HG03571 (cell line): Measurements from ENCODE around the gene PCDHB7.
"Not testable (repeated sequence)": the region's sequence is repeated elsewhere in the genome, so short reads cannot be mapped to it uniquely, and the experiment has no call there.

Experiments used
- ATAC-seq: cut with Tn5 transposase; IDR thresholded peaks from one replicate; pipeline ENCODE4 v1.9.1; 2021; ENCODE audit not compliant: unreplicated experiment

The PCDHB7 gene

DNA sequence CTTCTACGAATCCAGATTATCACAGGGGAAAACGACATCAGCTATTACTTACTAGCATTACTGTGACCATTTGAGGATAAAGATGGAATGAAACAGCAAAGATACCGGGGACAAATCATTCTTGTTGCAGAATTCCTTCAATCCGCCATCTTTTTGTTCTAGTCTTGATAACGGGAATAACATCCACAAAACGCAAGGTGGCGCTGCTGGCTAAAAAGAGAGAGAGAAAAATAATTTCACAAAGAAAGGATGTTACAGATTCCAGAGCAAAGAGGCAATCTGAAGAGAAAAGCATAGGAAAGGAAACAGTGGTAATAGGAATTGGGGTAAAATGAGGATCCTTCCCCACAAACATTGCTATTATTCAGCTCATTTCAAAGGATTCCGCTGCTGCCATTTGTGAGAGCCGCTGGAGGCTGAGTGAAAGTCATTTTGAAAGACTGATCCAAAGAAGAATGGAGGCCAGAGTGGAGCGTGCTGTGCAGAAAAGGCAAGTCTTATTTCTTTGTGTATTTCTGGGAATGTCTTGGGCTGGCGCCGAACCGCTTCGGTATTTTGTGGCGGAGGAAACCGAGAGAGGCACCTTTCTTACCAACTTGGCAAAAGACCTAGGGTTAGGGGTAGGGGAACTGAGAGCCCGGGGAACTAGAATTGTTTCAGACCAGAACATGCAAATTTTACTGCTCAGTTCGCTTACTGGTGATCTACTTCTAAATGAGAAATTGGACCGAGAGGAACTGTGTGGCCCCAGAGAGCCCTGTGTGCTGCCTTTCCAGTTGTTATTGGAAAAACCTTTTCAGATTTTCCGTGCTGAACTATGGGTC, at the start of gene PCDHB7:
Gene PCDHB7, plus strand, starts transcription at position 264 of the 824 bp plus-strand sequence. Its CDS starts 192 bp downstream, at position 456.
- ATAC-seq = no peak

- ATAC-seq = not testable (repeated sequence)
These were observed 48.9 kb upstream of the PCDHB7 start for GRCh38 chr5:141123396-141124135.

DNA sequence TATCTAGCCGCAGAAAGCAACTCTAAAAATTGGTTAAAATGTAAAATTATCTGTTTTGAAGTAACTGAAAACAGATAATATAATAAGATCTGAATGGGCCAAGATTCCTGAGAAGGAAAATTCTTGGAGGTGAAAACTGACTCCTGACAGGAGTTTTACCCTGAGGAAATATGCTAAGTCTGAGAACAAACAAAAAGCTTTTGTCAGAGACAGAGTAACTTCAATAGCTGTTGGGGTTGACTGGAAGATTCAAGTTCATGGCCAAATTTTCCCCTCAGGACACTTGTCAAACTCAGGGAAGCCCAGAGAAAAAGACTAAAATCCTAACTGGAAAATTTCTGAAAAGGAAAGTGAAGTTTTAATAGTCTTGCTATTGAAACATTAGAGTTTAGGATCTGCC, 45.1 kb upstream of the PCDHB7 start:
- ATAC-seq = no peak

DNA sequence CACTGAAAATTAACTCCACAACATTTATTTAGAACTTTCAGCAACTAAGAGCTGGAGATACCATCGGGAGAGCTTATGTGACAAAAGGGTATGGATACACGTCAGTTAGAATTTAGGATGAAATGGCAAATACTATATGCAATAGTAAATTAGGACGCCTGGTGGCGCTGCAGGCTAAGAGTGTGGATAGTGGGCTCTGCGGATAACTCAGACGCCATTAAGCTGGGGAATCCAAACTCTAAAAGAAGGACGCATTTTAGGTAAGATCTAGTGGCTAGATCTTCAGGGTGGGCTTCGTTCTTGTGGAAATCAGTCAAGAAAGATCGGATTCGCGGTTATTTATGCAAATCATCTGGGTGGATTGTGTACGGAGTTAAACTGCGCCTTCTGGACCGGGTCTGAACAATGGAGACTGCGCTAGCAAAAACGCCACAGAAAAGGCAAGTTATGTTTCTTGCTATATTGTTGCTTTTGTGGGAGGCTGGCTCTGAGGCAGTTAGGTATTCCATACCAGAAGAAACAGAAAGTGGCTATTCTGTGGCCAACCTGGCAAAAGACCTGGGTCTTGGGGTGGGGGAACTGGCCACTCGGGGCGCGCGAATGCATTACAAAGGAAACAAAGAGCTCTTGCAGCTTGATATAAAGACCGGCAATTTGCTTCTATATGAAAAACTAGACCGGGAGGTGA, 37.3 kb upstream of the PCDHB7 start, which contains the start of gene PCDHB5:
Gene PCDHB5, plus strand, starts transcription at position 177 of the 688 bp plus-strand sequence. Its CDS starts 229 bp downstream, at position 406.
- no peak for ATAC-seq

- ATAC-seq = no peak
These were observed 36.7 kb upstream of the PCDHB7 start for GRCh38 chr5:141135718-141136266.

DNA sequence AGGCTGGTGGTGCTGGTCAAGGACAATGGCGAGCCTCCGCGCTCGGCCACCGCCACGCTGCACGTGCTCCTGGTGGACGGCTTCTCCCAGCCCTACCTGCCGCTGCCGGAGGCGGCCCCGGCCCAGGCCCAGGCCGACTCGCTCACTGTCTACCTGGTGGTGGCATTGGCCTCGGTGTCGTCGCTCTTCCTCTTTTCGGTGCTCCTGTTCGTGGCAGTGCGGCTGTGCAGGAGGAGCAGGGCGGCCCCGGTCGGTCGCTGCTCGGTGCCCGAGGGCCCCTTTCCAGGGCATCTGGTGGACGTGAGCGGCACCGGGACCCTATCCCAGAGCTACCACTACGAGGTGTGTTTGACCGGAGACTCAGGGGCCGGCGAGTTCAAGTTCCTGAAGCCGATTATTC, 35.1 kb upstream of the PCDHB7 start:
- not testable (repeated sequence) for ATAC-seq

- ATAC-seq = no peak
These were observed 22.6 kb upstream of the PCDHB7 start, which contains the start of gene PCDHB6 for GRCh38 chr5:141149812-141150211. PCDHB6 (plus strand) TSS chr5:141150057; CDS start chr5:141150258, 201 bp downstream.

DNA sequence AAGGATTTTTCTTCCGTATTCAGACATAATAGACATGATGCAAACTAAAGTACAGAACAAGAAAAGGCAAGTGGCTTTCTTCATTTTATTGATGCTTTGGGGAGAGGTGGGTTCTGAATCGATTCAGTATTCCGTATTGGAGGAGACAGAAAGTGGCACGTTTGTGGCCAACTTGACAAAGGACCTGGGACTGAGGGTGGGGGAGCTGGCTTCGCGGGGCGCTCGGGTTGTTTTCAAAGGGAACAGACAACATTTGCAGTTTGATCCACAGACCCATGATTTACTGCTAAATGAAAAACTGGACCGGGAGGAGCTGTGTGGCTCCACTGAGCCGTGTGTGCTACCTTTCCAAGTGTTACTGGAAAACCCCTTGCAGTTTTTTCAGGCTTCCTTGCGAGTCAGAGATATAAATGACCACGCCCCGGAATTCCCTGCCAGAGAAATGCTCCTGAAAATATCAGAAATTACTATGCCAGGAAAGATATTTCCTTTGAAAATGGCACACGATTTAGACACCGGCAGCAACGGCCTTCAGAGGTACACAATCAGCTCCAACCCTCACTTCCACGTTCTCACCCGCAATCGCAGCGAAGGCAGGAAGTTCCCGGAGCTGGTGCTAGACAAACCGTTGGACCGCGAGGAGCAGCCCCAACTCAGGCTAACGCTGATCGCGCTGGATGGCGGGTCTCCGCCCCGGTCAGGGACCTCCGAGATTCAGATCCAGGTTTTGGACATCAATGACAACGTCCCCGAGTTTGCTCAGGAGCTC, 22.0 kb upstream of the PCDHB7 start:
- ATAC-seq = no peak

- ATAC-seq = no peak
These were observed 21.5 kb upstream of the PCDHB7 start for GRCh38 chr5:141150993-141151325.

GRCh38 chr5:141151632-141152031, 20.8 kb upstream of the PCDHB7 start:
- not testable (repeated sequence) for ATAC-seq

- not testable (repeated sequence) for ATAC-seq
These were observed 20.3 kb upstream of the PCDHB7 start for GRCh38 chr5:141152096-141152495.

DNA sequence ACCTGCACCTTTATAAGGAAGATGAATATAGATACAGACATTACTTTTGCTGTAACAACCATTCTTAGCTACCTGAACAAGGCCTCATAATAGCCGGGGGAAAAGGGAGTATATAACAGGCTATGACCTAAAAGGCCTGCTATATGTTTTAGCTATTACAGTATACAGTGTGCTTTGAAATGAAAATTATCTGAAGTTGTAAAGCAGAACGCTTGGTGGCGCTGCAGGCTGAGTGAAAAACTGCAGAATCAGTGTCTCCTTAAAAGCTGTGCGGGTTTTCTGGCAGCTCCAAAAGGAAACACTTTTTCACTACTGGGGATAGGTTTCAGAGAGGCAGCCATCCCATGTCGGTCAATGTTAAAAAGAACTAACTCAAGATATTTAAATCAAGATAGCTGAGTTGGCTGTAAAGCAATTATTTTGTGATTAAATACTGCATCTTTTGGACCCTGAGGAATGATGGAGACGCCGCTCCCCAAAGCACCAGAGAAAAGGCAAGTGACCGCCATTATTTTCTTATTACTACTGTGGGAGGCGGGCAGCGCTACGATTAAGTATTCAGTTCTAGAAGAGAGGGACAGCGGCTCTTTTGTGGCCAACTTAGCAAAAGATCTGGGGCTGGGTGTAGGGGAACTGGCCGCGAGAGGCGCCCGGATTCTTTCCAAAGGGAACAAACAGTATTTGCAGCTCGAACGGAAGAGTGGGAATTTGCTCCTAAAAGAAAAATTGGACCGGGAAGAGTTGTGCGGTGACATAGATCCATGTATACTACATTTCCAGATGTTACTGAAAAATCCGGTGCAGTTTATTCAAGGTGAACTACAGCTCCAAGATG, 16.7 kb upstream of the PCDHB7 start:
- ATAC-seq = no peak

DNA sequence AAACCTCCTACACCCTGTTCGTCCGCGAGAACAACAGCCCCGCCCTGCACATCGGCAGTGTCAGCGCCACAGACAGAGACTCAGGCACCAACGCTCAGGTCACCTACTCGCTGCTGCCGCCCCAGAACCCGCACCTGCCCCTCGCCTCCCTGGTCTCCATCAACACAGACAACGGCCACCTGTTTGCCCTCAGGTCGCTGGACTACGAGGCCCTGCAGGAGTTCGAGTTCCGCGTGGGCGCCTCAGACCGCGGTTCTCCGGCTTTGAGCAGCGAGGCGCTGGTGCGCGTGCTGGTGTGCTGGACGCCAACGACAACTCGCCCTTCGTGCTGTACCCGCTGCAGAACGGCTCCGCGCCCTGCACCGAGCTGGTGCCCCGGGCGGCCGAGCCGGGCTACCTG, 15.1 kb upstream of the PCDHB7 start:
- ATAC-seq = not testable (repeated sequence)

DNA sequence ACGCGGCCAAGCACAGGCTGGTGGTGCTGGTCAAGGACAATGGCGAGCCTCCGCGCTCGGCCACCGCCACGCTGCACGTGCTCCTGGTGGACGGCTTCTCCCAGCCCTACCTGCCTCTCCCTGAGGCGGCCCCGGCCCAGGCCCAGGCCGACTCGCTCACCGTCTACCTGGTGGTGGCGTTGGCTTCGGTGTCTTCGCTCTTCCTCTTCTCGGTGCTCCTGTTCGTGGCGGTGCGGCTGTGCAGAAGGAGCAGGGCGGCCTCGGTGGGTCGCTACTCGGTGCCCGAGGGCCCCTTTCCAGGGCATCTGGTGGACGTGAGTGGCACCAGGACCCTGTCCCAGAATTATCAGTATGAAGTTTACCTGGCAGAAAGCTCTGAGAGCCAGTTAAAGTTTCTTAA, 14.5 kb upstream of the PCDHB7 start:
- ATAC-seq = not testable (repeated sequence)

- not testable (repeated sequence) for ATAC-seq
These were observed 2.1 kb downstream of the PCDHB7 start for GRCh38 chr5:141174291-141175104.

GRCh38 chr5:141175933-141176332, 3.5 kb downstream of the PCDHB7 start:
- no peak for ATAC-seq

GRCh38 chr5:141177577-141178191, 5.2 kb downstream of the PCDHB7 start, which contains the start of gene PCDHB8:
PCDHB8 (plus strand) TSS chr5:141177790; CDS start chr5:141178035, 245 bp downstream.
- ATAC-seq = not testable (repeated sequence)

- not testable (repeated sequence) for ATAC-seq
These were observed 6.9 kb downstream of the PCDHB7 start for GRCh38 chr5:141179371-141179770.
